Fibroblast of peridontal ligament (primary cell): Measurements from ENCODE around the gene POLD3.
A peak's percentile ranks its signal among the peaks of the same experiment; 100 is the strongest.
"Not testable (repeated sequence)": the region's sequence is repeated elsewhere in the genome, so short reads cannot be mapped to it uniquely, and the experiment has no call there.

Experiments used
- DNase-seq: peaks from one replicate; pipeline ENCODE4 v3.0.0-alpha.2; 2010; ENCODE audit errors: extremely low read depth

Gene POLD3

DNA sequence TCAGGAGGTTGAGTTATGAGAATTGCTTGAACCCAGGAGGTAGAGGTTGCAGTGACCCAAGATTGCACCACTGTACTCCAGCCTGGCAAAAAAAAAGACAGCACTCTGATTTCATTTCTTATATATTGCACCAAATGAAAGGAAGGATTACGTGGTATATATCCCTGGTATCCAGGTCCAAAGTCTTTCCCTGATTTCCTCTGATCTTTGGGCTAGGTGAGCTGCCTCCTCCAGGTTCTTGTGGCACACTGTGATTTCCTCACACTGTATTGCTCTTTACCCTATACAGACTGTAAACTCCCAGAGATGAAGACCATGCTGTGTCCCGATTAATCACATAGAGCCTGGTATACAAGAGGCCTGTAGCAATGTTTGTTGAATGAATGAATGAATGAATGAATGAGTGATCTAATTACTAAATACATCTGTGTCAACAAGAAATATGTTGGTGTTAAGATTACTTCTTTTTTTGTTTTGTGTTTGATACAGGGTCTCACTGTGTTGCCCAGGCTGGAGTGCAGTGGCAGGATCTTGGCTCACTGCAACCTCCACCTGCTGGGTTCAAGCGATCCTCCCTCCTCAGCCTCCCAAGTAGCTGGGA lies 9.3 kb upstream of the POLD3 start:
- no peak for DNase-seq

DNA sequence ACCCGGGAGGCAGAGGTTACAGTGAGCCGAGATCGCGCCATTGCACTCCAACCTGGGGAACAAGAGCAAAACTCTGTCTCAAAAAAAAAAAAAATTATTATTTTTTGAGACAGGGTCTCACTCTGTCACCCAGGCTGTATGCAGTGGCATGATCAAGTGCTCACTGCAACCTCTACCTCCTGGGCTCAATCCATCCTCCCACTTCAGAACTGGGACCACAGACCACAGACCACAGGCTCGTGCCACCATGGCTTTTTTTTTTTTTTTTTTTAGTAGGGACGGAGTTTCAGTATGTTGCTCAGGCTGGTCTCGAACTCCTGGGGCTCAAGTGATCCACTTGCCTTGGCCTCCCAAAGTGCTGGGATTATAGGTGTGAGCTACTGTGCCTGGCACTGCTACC lies 1.9 kb upstream of the POLD3 start:
- DNase-seq, result not testable (repeated sequence)

DNA sequence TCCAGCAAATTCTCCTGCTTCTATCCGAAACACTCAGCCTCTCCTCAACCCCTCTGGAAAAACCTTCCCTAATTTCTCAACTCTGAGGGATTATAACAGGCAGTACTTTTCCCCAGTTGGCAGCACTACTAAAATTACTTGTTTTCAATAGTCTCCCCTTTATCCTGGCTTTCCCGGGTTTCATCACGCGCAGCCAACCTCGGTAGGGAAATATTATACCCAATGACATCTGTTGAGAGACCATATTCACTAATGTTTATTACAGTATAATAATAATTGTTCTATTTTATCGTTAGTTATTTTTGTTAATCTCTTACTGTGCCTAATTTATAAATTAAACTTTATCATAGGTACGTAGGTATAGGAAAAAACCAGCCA lies 330 bp upstream of the POLD3 start:
- DNase-seq, result no peak

DNA sequence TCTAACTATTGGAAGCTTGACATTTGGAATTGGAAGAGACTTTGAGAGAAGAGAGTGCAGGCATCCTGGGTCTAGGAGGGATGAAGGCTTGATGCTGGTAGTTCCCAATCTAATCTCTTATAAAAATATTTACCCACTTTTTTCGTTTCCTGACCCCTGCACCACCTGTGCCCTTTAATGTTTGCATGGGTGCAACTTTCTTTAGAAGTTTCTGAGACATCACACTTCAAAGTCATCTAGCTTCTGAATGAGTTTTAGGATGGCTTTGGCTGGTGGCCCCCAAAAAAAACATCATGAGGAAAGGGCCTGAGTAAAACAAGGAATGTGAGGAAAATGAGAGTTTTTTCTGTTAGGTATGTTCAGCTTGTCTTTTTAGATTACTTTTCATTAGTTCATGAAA lies 1.1 kb downstream of the POLD3 start:
- DNase-seq, result no peak

DNA sequence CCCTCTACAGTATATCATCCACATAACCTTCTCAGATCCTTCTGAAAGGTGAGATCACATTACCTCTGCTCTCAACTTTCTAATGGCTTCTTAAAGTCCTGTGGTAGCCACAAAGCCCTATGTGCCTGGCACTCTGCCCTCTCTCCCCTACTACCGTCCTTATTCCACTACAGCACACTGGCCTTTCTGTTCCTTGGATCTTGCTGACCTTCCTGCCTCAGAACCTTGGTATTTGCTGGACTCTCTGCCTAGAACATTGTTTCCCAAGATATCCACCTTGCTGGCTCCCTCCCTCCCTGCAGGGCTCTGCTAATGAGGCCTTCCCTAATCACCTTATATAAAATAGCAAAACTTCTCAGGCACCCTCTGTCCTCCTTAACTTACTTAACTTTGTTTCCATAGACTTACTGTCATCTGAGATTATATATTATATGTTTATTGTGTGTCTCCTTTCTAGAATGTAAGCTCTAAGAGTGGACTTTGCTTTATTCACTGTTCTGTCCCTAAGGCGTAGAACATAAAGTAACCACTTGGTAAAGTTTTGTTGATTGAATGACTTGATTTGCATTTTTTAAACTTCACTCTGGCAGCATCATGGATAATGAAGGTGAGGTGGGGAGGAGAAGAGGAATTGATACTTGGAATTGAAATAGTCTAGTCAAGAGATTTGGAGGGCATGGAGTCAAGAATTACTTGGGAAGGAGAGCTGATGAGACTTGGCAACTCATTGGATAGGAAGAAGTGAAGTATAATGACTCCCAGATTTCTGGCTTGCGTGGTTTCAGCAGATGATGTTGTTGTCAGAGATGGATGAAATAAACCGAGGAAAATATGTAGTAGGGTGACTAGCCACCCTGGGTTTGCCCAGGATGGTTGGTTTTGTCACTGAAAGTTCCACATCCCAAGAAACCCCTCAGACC lies 10.5 kb downstream of the POLD3 start:
- DNase-seq, result peak; percentile 46

- DNase-seq, result no peak
Measured at GRCh38 chr11:74603845-74604244, 11.5 kb downstream of the POLD3 start.

- no peak for DNase-seq
Measured at GRCh38 chr11:74604311-74604710, 11.9 kb downstream of the POLD3 start.

- DNase-seq, result no peak
Measured at GRCh38 chr11:74605403-74605802, 13.0 kb downstream of the POLD3 start.

DNA sequence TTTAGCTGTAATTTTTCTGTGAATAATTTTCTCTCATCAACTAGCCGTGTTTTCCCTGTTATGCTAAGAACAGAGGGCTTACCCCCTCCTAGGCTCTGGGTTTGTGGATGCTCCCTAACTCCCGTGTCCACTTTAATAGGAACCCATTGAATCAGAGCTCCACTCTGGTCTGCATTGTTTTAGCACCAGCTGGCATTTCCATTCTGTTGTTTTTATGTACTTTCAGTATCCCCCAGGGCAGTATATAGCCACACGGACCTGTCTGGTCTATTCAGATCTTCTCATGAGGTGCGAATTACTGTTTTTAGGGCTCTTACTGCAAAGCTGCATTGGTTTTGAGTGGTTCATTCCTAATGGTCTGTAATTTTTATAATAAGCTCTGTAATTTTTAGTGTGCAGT lies 16.0 kb downstream of the POLD3 start:
- DNase-seq, result no peak

GRCh38 chr11:74611369-74611861 lies 19.0 kb downstream of the POLD3 start:
- peak; percentile 87 for DNase-seq

DNA sequence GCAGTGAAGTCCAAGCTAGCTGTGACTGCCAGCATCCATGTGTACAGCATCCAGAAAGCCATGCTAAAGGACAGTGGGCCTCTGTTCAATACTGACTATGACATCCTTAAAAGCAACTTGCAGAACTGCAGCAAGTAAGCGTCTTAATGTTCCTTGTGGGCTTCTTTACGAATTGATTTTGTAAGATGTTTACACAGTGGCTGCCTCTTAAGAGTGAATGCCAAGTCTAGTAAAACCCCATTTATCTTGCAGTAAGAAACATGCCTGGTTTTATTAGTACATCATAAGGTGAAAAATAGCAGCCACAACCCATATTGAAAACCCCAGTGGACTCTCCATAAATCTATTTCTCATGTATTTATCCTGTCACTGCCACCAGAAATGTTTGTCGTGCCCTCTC lies 20.5 kb downstream of the POLD3 start:
- DNase-seq, result peak; percentile 31

DNA sequence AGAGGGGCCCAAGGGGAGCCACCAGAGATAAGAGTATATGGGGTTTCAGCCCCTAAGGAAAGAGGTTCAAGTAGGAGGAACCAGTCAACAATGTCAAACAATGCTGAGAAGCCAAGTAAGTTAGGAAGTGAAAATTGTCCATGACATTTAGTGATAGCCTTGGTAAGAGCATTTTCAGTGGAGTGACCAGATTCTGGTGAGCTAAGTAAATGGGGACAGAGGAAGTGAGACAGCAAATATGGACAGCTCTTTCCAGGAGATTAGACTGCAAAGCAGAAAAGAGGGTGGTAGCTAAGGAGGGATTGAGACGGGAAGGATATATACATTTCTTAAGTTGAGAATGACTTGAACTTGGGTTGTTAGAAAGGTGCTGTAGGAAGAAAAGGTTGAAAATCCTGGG lies 22.9 kb downstream of the POLD3 start:
- no peak for DNase-seq

GRCh38 chr11:74615988-74616387 lies 23.6 kb downstream of the POLD3 start:
- DNase-seq, result no peak

GRCh38 chr11:74620531-74620930 lies 28.1 kb downstream of the POLD3 start:
- peak; percentile 89 for DNase-seq

DNA sequence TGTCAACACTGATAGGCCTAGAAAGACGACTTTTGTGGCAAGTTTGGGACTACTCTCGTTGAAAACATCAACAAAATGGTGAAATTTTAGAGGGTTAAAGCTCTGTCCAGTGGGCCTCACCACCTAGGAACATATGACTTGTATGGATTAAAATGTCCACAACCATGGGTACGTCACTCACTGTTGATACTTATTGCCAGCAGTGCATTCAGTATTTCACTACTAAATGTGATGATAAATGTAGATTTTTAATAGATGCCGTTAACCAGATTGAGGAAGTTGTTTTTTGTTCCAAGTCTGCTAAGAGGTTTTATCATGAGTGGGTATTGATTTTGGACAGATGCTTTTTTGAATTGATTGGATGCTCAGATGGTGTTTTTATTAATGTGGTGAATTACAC lies 33.7 kb downstream of the POLD3 start:
- no peak for DNase-seq

GRCh38 chr11:74626604-74627003 lies 34.2 kb downstream of the POLD3 start:
- no peak for DNase-seq

DNA sequence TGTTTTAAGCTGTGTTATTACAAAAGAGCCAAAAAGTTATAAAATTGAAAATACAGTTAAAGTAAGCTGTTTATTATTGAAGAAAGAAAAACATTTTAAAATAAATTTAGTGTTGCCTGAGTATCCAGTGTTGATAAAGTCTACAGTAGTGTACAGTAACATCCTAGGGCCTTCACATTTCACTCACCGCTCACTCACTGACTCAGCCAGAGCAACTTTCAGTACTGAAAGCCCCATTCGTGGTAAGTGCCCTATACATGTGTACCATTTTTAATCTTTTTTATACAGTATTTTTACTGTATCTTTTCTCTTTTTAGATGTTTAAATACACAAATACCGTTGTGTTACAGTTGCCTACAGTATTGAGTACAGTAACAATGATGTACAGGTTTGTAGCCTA lies 35.0 kb downstream of the POLD3 start:
- no peak for DNase-seq

GRCh38 chr11:74630043-74630442 lies 37.7 kb downstream of the POLD3 start:
- no peak for DNase-seq

- DNase-seq, result no peak
Measured at GRCh38 chr11:74633406-74634393, 41.3 kb downstream of the POLD3 start.

DNA sequence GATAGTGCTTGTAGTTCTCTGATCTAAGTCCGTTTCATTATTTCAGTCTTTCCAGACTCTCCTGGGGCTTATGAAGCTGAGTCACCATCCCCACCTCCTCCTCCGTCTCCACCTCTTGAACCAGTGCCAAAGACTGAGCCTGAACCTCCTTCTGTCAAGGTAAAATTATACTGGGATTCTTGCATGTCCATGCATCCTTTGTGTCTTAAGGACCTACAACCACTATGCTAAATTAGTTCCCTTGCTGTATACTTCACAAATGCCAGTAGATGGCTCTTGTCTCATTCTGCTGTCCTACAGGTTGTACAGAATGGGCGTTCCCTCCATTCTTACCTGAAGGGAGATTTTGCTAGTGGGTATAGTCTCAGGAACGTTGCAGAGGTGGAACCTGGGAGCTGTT lies 42.2 kb downstream of the POLD3 start:
- DNase-seq, result peak; percentile 27

DNA sequence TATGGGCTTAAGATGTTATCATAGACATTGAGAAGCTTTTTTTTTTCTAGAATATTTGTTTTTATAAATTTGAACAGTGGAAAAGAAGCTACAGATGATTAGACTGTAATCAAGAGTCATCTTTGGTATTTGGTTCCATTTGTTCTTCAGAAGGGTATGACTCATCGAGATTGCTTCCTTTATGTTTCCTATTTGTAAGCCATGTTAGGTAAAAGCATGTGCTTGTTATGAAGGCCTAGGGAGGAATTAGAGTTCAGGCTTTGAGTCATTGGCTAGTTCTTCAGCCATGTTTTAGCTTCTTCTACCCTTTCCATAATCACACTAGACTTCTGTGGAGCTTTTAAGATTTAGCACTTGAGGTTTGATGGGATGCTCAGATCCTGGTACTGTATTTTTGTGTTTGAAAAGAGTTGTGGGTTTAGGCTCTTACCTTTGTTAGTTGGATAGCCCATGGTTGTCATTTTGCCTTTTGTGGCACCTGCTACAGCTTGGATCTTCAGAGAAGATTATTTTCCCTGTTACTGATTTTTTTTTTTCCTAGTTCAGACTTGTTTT lies 44.3 kb downstream of the POLD3 start:
- DNase-seq, result peak; percentile 88

GRCh38 chr11:74637700-74638099 lies 45.3 kb downstream of the POLD3 start:
- no peak for DNase-seq
